Mesendoderm (in vitro differentiated cells): ENCODE data around the gene MYO10.

Source experiments
- DNase-seq: peaks from one replicate; pipeline ENCODE4 v3.0.0; 2013
- H2AK5ac ChIP-seq: 2 replicates; pipeline ENCODE4 v1.6.1; 2013; ENCODE audit warnings: low read length, inconsistent platforms
- H2BK120ac ChIP-seq: 2 replicates; pipeline ENCODE4 v1.6.1; 2013; ENCODE audit warnings: low read depth, mild to moderate bottlenecking, low read length, moderate library complexity, mixed read lengths
- H2BK15ac ChIP-seq: replicated peaks from 2 replicates; pipeline ENCODE4 v1.6.1; 2013; ENCODE audit warnings: low read depth, mild to moderate bottlenecking, moderate library complexity
- H2BK5ac ChIP-seq: 2 replicates; pipeline ENCODE4 v1.6.1; 2013; ENCODE audit warnings: low read length, inconsistent platforms
- H3K18ac ChIP-seq: 2 replicates; pipeline ENCODE4 v1.6.1; 2013; ENCODE audit warnings: mild to moderate bottlenecking, low read length, mixed read lengths
- H3K23ac ChIP-seq: one replicate; pipeline ENCODE4 v1.6.1; 2013; ENCODE audit warnings: low read length
- H3K27ac ChIP-seq: 2 replicates; pipeline ENCODE4 v1.5.1; 2013; ENCODE audit warnings: low read depth, mild to moderate bottlenecking, inconsistent platforms, low read length, moderate library complexity
- H3K27me3 ChIP-seq: 2 replicates; pipeline ENCODE4 v1.6.1; 2013; ENCODE audit warnings: low read length, control low read depth, mild to moderate bottlenecking, inconsistent platforms; ENCODE audit not compliant: insufficient read depth, poor library complexity
- H3K36me3 ChIP-seq: 2 replicates; pipeline ENCODE4 v1.6.1; 2013; ENCODE audit warnings: low read length, inconsistent platforms; ENCODE audit not compliant: control insufficient read depth, insufficient read depth
- H3K4ac ChIP-seq: one replicate; pipeline ENCODE4 v1.6.1; 2013; ENCODE audit warnings: low read depth, mild to moderate bottlenecking, low read length, moderate library complexity
- H3K4me1 ChIP-seq: 2 replicates; pipeline ENCODE4 v1.6.1; 2013; ENCODE audit warnings: low read depth, low read length, inconsistent platforms; ENCODE audit not compliant: control insufficient read depth
- H3K4me2 ChIP-seq: 2 replicates; pipeline ENCODE4 v1.6.1; 2013; ENCODE audit warnings: low read length
- H3K4me3 ChIP-seq: 2 replicates; pipeline ENCODE4 v1.5.1; 2013; ENCODE audit warnings: mild to moderate bottlenecking, low read length
- H3K56ac ChIP-seq: one replicate; pipeline ENCODE4 v1.6.1; 2013; ENCODE audit warnings: low read length
- H3K79me1 ChIP-seq: 2 replicates; pipeline ENCODE4 v1.6.1; 2013; ENCODE audit warnings: low read length, inconsistent platforms
- H3K79me2 ChIP-seq: 2 replicates; pipeline ENCODE4 v1.6.1; 2013; ENCODE audit warnings: mild to moderate bottlenecking, low read length; ENCODE audit not compliant: control insufficient read depth, insufficient read depth
- H3K9ac ChIP-seq: 2 replicates; pipeline ENCODE4 v1.6.1; 2013; ENCODE audit warnings: low read length, inconsistent platforms
- H4K5ac ChIP-seq: one replicate; pipeline ENCODE4 v1.6.1; 2013; ENCODE audit warnings: low read length
- H4K8ac ChIP-seq: one replicate; pipeline ENCODE4 v1.6.1; 2013; ENCODE audit warnings: low read depth, mild to moderate bottlenecking, control low read depth, low read length, moderate library complexity
- WGBS: extraction: QIAGEN DNeasy Blood & Tissue Kit; methylation state at CpG from one replicate; pipeline ENCODE4 v1.1.7; 2013; ENCODE audit warnings: low lambda C conversion rate, missing lambda C conversion rate; ENCODE audit not compliant: insufficient coverage; ENCODE audit errors: extremely low coverage; 5-methylcytosine and 5-hydroxymethylcytosine counted together

The MYO10 gene

GRCh38 chr5:16815432-16815831 is 120.7 kb downstream of the MYO10 start:
- H3K56ac ChIP-seq, result no peak overlapping the region
- no peak overlapping the region for H3K23ac ChIP-seq
- no peaks in the 10 kb centered on the region for H3K4me1 ChIP-seq
- H4K5ac ChIP-seq, result no peak overlapping the region
- no peak overlapping the region for H2BK5ac ChIP-seq
- WGBS, result no CpG with 5 or more reads among the region's 3 CpGs
- no peak for DNase-seq
- H3K4me3 ChIP-seq, result no peak overlapping the region
- H2BK120ac ChIP-seq, result no peak overlapping the region
- H3K79me2 ChIP-seq, result no peaks in the 10 kb centered on the region
- no peak overlapping the region for H3K4me2 ChIP-seq
- no peak overlapping the region for H3K18ac ChIP-seq
- H3K79me1 ChIP-seq, result no peaks in the 10 kb centered on the region
- H4K8ac ChIP-seq, result no peak overlapping the region
- no peak overlapping the region for H2BK15ac ChIP-seq
- H3K4ac ChIP-seq, result no peak overlapping the region
- H2AK5ac ChIP-seq, result no peak overlapping the region
- H3K27me3 ChIP-seq, result no peaks in the 10 kb centered on the region
- H3K9ac ChIP-seq, result no peak overlapping the region
- no peak overlapping the region for H3K27ac ChIP-seq
- no peaks in the 10 kb centered on the region for H3K36me3 ChIP-seq

DNA sequence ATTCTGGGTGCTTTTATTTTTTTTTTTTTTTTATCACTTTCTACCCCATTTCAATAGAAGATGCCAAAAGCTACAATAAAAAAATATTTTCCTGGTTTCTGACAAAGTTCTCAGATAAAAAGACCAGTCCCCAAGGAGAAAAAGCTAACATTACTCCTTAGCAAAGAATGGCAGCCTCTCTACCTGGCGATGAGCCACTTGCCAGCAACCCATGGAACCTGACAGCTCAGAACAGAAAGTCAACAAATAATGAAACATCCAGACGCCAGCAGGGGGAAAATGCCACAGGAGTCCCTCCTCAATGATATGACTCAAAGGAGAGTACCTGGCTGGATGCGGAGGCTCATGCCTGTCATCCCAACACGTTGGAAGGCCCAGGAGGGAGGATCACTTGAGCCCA is 123.2 kb downstream of the MYO10 start:
- Histone ChIP-seq H3K27ac (no peak overlapping the region), H4K8ac (no peak overlapping the region), H3K27me3 (no peaks in the 10 kb centered on the region), H3K4me2 (no peak overlapping the region), H3K4ac (no peak overlapping the region), H3K23ac (no peak overlapping the region), H3K18ac (no peak overlapping the region), H3K56ac (no peak overlapping the region), H2AK5ac (no peak overlapping the region), H2BK15ac (no peak overlapping the region), H3K79me2 (no peaks in the 10 kb centered on the region), H2BK5ac (no peak overlapping the region), H3K79me1 (peaks cover 3% of the 10 kb centered on the region), H3K4me3 (no peak overlapping the region), H4K5ac (no peak overlapping the region), H3K9ac (no peak overlapping the region), H3K36me3 (no peaks in the 10 kb centered on the region), H2BK120ac (no peak overlapping the region), H3K4me1 (no peaks in the 10 kb centered on the region)
- DNase-seq, result peak; percentile 41
- WGBS, result no CpG with 5 or more reads among the region's 4 CpGs

GRCh38 chr5:16812448-16812847 is 123.6 kb downstream of the MYO10 start:
- Histone ChIP-seq H2BK120ac (no peak overlapping the region), H2AK5ac (no peak overlapping the region), H4K5ac (no peak overlapping the region), H3K79me2 (no peaks in the 10 kb centered on the region), H3K18ac (no peak overlapping the region), H3K27ac (no peak overlapping the region), H3K4ac (no peak overlapping the region), H3K23ac (no peak overlapping the region), H3K9ac (no peak overlapping the region), H3K36me3 (no peaks in the 10 kb centered on the region), H4K8ac (no peak overlapping the region), H2BK5ac (no peak overlapping the region), H3K79me1 (peaks cover 5% of the 10 kb centered on the region), H3K27me3 (no peaks in the 10 kb centered on the region), H3K56ac (no peak overlapping the region), H3K4me3 (no peak overlapping the region), H2BK15ac (no peak overlapping the region), H3K4me1 (no peaks in the 10 kb centered on the region), H3K4me2 (no peak overlapping the region)
- DNase-seq, result no peak
- no CpG with 5 or more reads among the region's 3 CpGs for WGBS

GRCh38 chr5:16810208-16810854 is 125.8 kb downstream of the MYO10 start:
- Histone ChIP-seq H2AK5ac (no peak overlapping the region), H3K27me3 (no peaks in the 10 kb centered on the region), H3K4ac (no peak overlapping the region), H3K56ac (no peak overlapping the region), H2BK15ac (no peak overlapping the region), H3K4me1 (no peaks in the 10 kb centered on the region), H2BK5ac (no peak overlapping the region), H3K9ac (no peak overlapping the region), H4K5ac (no peak overlapping the region), H3K79me1 (peaks cover 10% of the 10 kb centered on the region), H3K4me2 (no peak overlapping the region), H4K8ac (no peak overlapping the region), H2BK120ac (no peak overlapping the region), H3K27ac (no peak overlapping the region), H3K79me2 (no peaks in the 10 kb centered on the region), H3K4me3 (no peak overlapping the region), H3K23ac (no peak overlapping the region), H3K36me3 (no peaks in the 10 kb centered on the region), H3K18ac (no peak overlapping the region)
- DNase-seq, result no peak
- WGBS, result no CpG with 5 or more reads among the region's 9 CpGs

DNA sequence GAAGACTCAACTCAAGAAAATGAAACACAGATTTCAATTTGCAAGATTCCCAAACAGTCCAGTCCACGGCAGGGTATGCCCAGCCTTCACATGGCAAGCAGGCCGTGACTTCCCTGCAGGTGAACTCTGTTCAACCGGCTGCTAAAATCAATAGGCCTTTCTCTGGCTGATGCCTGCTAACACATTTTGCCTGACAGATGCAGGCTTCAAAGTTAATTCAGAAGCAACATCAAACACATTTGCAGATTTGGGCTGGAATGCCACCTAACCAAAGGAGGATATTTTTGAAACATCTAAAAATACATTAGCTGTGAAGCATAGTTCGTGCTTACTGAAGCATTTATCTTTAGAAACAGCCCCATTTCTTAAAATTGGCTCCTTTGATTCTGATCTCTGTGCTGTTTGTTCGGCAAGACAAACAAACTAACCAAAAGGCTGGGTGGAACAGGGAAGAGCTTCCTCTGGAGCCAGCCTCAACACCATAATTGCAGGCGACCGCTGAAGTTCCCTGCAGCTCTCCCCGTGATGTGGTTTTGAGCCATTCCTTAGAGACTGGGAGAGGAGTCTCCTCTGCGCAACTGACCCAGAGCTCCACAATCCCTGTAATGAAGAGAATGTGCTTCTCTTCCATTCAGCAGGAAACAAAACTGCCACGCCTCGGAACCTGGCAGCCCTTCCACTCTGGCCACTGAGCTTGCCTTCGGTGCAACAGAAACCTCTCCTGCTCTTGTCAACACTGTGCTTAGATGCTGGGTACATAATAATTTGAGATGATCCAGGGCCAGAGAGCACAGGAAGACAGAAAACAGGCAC is 126.5 kb downstream of the MYO10 start:
- no peak overlapping the region for H2BK5ac ChIP-seq
- H3K4me1 ChIP-seq, result no peaks in the 10 kb centered on the region
- H3K79me1 ChIP-seq, result peaks cover 10% of the 10 kb centered on the region
- no peak overlapping the region for H2BK15ac ChIP-seq
- no peak overlapping the region for H3K27ac ChIP-seq
- H3K23ac ChIP-seq, result no peak overlapping the region
- no peak overlapping the region for H4K5ac ChIP-seq
- no CpG with 5 or more reads among the region's 12 CpGs for WGBS
- no peaks in the 10 kb centered on the region for H3K27me3 ChIP-seq
- H3K4me2 ChIP-seq, result no peak overlapping the region
- no peak overlapping the region for H3K4ac ChIP-seq
- no peak overlapping the region for H2BK120ac ChIP-seq
- H3K4me3 ChIP-seq, result no peak overlapping the region
- H3K36me3 ChIP-seq, result no peaks in the 10 kb centered on the region
- H4K8ac ChIP-seq, result no peak overlapping the region
- DNase-seq, result no peak
- no peak overlapping the region for H3K9ac ChIP-seq
- no peak overlapping the region for H3K18ac ChIP-seq
- H2AK5ac ChIP-seq, result no peak overlapping the region
- H3K79me2 ChIP-seq, result no peaks in the 10 kb centered on the region
- no peak overlapping the region for H3K56ac ChIP-seq
